IPS-20b (cell line): ENCODE measurements around the gene TUSC2.
"Not testable (repeated sequence)": the region's sequence is repeated elsewhere in the genome, so short reads cannot be mapped to it uniquely, and the experiment has no call there.

Experiments used
- H3K27ac ChIP-seq: one replicate; pipeline ENCODE4 v1.5.1; 2013; ENCODE audit warnings: low read length
- H3K27me3 ChIP-seq: 2 replicates; pipeline ENCODE4 v1.6.1; 2013; ENCODE audit warnings: mild to moderate bottlenecking, low read length, inconsistent platforms; ENCODE audit not compliant: insufficient read depth
- H3K36me3 ChIP-seq: 2 replicates; pipeline ENCODE4 v1.6.1; 2013; ENCODE audit warnings: low read depth, mild to moderate bottlenecking, inconsistent platforms, low read length, moderate library complexity; ENCODE audit not compliant: insufficient read depth
- H3K4me1 ChIP-seq: 2 replicates; pipeline ENCODE4 v1.6.1; 2013; ENCODE audit warnings: mild to moderate bottlenecking, control low read depth, inconsistent platforms, low read length, moderate library complexity; ENCODE audit not compliant: insufficient read depth
- H3K4me3 ChIP-seq: 2 replicates; pipeline ENCODE4 v1.5.1; 2013; ENCODE audit warnings: mild to moderate bottlenecking, low read length, inconsistent platforms
- H3K9ac ChIP-seq: 2 replicates; pipeline ENCODE4 v1.6.1; 2013; ENCODE audit warnings: low read depth, mild to moderate bottlenecking, inconsistent platforms, low read length, moderate library complexity
- H3K9me3 ChIP-seq: 2 replicates; pipeline ENCODE4 v1.6.1; 2013; ENCODE audit warnings: mild to moderate bottlenecking, low read depth, low read length, inconsistent platforms; ENCODE audit not compliant: insufficient read depth

Gene TUSC2

DNA sequence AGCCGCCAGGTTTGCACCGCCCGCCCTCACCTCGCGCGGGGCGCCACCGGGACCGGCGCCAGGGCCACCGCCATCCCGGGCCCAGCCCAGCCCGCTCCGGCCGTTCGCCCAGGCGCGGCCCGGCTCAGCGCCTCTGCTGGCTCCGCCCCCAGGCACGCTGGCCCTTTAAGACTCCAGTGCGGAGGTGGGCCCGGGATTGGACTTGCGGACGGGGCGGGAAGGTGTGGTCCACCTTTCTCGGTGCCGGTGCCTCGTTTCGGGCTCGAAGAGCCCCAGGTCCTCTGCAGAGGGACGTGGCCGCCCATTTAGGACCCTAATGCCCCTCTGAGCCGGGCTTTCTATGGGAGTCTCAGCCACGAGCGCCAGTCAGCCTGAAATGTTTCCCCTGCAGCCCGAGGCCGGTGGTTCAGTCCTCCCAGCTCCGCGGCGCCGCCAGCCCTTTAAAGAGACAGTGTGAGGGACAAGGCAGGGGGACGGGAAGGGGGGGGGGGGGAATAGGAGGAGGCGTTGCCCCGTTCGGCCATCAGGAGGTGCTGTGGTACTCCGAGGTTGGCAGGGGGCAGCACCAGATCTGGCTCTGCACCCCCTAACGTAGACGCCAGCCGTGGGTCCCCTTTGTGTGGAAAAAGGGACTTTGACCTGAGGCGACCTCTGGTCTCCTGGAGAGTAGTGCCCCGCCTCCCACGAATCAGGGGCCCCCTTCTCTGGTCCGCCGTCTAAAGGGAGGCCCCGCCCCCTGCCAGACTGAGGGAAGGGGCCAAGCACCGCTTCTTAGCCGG is 6.5 kb downstream of the TUSC2 start:
- peak overlapping the region; percentile 100 for H3K4me3 ChIP-seq
- H3K36me3 ChIP-seq, result peaks cover 51% of the 10 kb centered on the region
- peaks cover 7% of the 10 kb centered on the region for H3K4me1 ChIP-seq
- peak overlapping the region; percentile 91 for H3K27ac ChIP-seq
- H3K9ac ChIP-seq, result peak overlapping the region; percentile 99
- H3K9me3 ChIP-seq, result no peaks in the 10 kb centered on the region
- H3K27me3 ChIP-seq, result no peaks in the 10 kb centered on the region

DNA sequence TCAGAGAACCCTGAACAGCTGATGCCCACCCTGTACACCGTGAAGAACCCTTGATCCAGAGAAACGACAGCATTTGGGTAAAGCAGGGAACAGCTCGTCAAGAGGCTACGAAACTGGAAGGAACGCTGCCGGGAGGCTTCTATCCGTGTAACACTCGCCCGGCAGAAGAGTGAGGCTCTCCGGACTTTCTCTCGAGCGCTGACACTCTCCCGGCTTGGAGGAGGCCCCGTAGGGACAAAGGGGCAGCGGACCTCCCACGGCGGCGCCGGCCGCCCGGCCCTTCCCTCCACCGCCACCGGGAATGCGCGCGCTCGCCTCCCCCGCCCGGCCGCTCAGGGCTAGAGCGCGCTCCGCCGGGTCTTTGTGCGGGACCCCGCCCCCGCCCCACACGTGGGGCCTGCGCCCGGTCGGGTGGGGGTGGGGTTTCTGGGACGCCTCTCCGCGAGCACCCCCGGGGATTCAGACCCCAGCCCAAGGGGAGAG is 7.1 kb downstream of the TUSC2 start:
- H3K4me3 ChIP-seq, result peak overlapping the region; percentile 100
- H3K36me3 ChIP-seq, result peaks cover 54% of the 10 kb centered on the region
- no peaks in the 10 kb centered on the region for H3K27me3 ChIP-seq
- H3K27ac ChIP-seq, result peak overlapping the region; percentile 91
- H3K9me3 ChIP-seq, result no peaks in the 10 kb centered on the region
- peak overlapping the region; percentile 99 for H3K9ac ChIP-seq
- peaks cover 7% of the 10 kb centered on the region for H3K4me1 ChIP-seq

DNA sequence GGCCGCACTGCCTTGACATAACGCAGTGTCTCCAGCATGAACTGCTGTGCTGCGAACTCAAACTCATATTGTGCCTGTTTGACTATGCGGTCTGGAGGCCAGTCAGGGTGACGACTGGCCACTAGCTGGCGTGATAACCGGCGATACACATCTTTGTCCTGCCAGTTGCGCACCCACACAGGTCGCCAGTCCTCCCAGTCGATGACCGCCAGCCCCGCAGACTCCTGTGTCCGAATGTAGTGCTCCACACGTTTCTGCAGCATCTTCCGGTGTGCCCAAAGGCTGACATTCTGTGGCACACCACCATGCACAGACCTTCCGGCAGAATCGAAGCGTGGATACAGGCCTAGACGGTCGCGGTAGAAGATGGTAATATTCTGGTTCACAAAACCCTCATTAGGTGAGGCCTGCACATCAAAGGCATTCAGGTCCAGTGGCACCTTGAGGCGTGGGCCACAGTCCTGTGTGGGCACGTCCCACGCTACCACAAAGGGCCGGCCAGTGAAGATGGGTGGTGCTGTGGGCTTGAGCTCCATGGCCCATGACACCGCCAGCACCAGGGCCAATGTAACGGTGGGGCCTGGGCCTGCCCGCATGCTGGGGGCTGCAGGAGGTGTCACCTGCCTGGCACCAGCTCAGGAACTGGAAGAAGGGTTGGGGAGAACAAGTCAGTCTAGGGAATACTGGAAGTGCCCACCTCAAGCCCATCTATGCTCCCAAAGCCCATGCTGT is 8.0 kb downstream of the TUSC2 start:
- Histone ChIP-seq H3K4me1 (peaks cover 7% of the 10 kb centered on the region), H3K36me3 (peaks cover 51% of the 10 kb centered on the region), H3K9ac (peak overlapping the region; percentile 99), H3K27me3 (no peaks in the 10 kb centered on the region), H3K27ac (peak overlapping the region; percentile 82), H3K4me3 (peak overlapping the region; percentile 100), H3K9me3 (no peaks in the 10 kb centered on the region)

DNA sequence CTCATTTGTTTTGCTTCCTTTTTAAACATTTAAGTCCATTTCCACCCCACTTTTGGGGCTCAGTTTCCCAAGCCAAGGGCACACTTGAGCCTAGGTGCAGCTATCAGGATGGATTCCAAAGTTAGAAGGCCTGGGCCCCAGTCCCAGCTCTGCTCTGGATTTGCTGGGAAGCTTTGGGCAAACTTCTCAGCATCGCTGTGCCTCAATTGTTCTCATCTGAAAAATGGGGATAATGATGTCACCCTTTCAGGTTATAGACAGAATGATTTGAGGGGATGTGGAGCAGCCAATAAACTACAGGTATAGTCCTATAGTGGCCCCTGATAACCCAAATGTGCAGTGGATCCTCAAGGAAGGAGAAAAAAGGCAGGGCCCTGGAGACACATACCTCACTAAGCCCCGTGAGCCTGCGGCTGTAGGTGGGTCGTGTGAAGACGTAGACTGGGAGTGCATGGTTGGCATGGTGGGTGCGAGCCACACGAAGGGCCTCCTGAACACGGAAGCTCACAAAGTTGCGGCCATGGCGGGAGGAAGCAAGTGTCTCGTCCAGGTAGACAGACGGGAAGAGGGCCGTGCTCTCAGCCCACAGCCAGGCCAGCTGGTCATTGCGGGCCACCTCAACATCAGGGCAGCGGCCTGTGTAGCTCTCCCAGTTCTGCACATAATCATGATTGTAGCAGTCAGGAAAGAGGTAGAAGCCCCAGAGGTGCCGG is 8.7 kb downstream of the TUSC2 start:
- H3K27me3 ChIP-seq, result no peaks in the 10 kb centered on the region
- H3K27ac ChIP-seq, result no peak overlapping the region
- peak overlapping the region; percentile 100; the same call in 1 of the 2 replicates for H3K4me3 ChIP-seq
- H3K36me3 ChIP-seq, result peaks cover 48% of the 10 kb centered on the region
- no peaks in the 10 kb centered on the region for H3K9me3 ChIP-seq
- H3K9ac ChIP-seq, result no peak overlapping the region
- H3K4me1 ChIP-seq, result peaks cover 6% of the 10 kb centered on the region

DNA sequence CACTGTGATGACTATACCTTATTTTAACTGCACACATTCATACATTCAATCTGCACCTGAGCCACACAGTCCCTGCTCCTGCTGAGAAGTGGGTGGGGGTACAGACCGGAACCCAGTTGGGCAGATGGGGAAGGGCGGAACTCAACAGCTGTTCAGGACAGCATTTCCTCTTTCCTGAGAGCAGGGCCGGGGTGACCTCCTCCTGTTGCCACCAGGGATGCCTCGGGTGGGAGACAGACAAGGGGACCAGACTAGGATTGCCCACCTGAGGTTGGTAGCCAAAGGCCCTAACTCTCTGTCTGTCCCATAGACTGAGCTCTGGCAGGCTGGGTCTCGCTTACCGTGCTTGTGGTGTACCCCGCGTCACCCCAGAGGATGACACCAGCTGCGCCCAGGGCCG is 9.4 kb downstream of the TUSC2 start:
- Histone ChIP-seq H3K27ac (no peak overlapping the region), H3K4me1 (peaks cover 5% of the 10 kb centered on the region), H3K36me3 (peaks cover 45% of the 10 kb centered on the region), H3K9me3 (no peaks in the 10 kb centered on the region), H3K4me3 (no peak overlapping the region), H3K9ac (no peak overlapping the region), H3K27me3 (no peaks in the 10 kb centered on the region)

DNA sequence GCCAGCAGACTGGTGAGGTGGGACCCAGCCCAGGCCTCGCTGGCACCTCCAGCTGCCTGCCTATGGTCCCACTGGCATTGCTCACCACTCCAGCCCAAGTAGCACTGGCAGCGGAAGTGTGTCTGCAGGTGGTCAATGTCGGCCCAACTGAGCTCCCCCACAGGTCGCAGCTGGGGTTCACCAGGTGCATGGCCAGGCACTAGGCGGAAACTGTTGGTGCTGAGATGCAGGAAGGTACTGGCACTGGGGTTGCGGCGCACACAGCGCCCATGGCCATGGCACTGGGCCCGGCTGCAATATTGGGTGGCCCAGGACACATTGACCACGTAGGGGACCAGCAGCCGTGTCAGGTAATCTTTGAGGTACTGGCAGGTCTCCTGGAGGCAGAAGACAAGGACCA is 9.9 kb downstream of the TUSC2 start:
- peaks cover 4% of the 10 kb centered on the region for H3K4me1 ChIP-seq
- H3K9ac ChIP-seq, result no peak overlapping the region
- H3K4me3 ChIP-seq, result no peak overlapping the region
- H3K27me3 ChIP-seq, result no peaks in the 10 kb centered on the region
- H3K36me3 ChIP-seq, result peaks cover 45% of the 10 kb centered on the region
- H3K9me3 ChIP-seq, result no peaks in the 10 kb centered on the region
- no peak overlapping the region for H3K27ac ChIP-seq

DNA sequence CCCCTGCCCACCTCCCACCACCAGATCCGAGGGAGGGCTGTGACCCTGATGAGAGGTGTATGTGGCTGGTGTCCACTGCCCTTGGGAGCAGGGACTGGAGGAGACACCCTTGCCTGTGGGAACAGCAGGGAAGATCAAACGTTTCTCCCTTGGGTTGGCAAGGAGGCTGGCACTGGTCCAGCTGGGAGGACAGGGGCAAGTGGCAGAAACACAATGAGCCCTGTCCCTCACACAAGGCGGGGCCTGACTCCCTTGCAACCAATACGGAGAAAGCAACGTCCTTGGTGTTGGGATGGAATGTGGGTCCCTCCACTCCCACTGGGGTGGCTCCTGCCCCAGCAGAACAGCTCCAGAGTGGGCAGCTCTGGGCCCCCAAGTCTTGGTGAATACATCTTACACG is 10.7 kb downstream of the TUSC2 start:
- Histone ChIP-seq H3K27ac (no peak overlapping the region), H3K9ac (no peak overlapping the region), H3K36me3 (peaks cover 45% of the 10 kb centered on the region), H3K4me3 (no peak overlapping the region), H3K9me3 (no peaks in the 10 kb centered on the region), H3K27me3 (no peaks in the 10 kb centered on the region), H3K4me1 (no peaks in the 10 kb centered on the region; the same call in 1 of the 2 replicates)

DNA sequence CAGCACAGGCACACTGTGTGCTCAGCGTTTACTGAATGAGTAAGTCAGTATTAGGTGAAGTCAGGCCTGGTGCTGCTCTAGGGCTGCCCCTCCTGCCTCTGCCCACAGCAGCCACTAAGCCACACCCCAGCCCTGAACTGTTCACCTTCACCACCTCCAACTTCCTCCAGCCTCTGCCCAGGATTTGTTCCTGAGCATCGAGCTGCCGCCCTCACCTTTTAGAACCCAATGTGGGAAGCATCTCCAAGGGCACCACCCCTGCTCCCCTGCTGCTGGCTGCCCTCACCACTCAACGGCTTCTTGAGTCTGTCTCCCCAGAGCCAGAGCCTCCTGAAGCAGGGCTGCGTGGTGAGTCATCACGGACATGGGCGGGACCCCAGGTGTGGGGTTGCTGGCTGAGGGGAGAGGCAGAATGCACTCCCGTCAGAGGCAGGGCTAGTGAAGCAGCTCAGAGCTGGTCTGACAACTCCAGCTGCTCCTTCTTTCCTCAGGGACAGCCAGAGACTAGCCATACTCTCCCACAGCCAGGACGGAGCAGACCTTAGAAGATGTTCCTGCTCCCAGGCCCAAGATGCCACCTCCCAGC is 11.3 kb downstream of the TUSC2 start:
- H3K27me3 ChIP-seq, result no peaks in the 10 kb centered on the region
- H3K27ac ChIP-seq, result no peak overlapping the region
- H3K9me3 ChIP-seq, result no peaks in the 10 kb centered on the region
- H3K36me3 ChIP-seq, result peaks cover 45% of the 10 kb centered on the region
- no peaks in the 10 kb centered on the region; the same call in 1 of the 2 replicates for H3K4me1 ChIP-seq
- no peak overlapping the region for H3K9ac ChIP-seq
- no peak overlapping the region for H3K4me3 ChIP-seq

DNA sequence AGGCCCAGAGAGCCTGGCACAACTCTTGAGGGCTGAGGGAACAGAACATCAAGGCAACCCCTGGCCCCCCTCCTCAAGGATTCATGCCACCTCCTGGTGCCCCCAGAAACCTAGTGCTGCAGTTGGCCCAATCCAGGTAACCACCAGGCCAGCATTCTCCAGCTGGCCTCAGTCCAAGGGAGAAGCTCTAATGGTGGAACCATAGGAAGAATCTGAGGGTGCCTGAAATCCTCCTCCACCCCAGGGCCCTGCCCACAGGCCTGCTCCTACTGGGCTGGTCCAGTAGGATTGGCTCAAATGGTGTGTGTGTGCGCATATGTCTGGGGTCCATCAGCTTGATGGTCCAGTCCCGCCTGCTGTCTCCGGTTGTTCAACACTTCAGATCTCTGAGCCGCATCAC is 13.2 kb downstream of the TUSC2 start:
- no peak overlapping the region for H3K4me3 ChIP-seq
- peaks cover 4% of the 10 kb centered on the region; the same call in 1 of the 2 replicates for H3K9me3 ChIP-seq
- no peak overlapping the region for H3K27ac ChIP-seq
- H3K9ac ChIP-seq, result no peak overlapping the region
- no peaks in the 10 kb centered on the region for H3K27me3 ChIP-seq
- H3K4me1 ChIP-seq, result no peaks in the 10 kb centered on the region; the same call in 1 of the 2 replicates
- H3K36me3 ChIP-seq, result peaks cover 42% of the 10 kb centered on the region

DNA sequence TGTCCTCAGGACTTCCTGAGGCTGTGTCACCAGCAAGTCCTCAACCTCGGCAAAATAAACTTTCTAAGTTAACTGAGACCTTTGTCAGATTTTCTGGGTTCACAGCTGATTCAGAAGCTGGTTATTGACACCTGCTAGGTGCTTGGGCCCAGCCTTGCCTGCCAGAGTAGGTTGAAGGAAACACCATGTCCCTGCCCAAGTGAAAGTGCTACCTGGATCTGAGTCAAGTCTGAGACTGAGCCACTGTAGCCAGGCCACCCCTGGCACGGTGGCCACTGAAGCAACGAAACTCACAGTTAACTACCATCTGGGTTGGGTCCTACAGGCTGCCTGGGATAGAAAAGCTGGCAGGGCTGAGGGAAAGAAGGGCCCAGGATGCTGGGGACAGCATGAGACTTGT is 13.7 kb downstream of the TUSC2 start:
- no peaks in the 10 kb centered on the region; the same call in 1 of the 2 replicates for H3K4me1 ChIP-seq
- peaks cover 38% of the 10 kb centered on the region for H3K36me3 ChIP-seq
- no peak overlapping the region for H3K9ac ChIP-seq
- no peaks in the 10 kb centered on the region for H3K27me3 ChIP-seq
- no peak overlapping the region for H3K27ac ChIP-seq
- H3K4me3 ChIP-seq, result no peak overlapping the region
- H3K9me3 ChIP-seq, result peaks cover 8% of the 10 kb centered on the region; the same call in 1 of the 2 replicates

DNA sequence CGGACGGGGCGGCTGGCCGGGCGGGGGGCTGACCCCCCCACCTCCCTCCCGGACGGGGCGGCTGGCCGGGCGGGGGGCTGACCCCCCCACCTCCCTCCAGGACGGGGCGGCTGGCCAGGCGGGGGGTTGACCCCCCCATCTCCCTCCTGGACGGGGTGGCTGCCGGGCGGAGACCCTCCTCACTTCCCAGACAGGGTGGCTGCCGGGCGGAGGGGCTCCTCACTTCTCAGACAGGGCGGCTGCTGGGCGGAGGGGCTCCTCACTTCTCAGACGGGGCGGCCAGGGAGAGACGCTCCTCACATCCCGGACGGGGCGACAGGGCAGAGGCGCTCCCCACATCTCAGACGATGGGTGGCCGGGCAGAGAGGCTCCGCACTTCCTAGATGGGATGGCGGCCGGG is 16.0 kb downstream of the TUSC2 start:
- not testable (repeated sequence) for H3K4me3 ChIP-seq, H3K27ac ChIP-seq, H3K27me3 ChIP-seq, H3K9ac ChIP-seq, H3K4me1 ChIP-seq
- Histone ChIP-seq H3K9me3 (peaks cover 19% of the 10 kb centered on the region; the same call in 1 of the 2 replicates), H3K36me3 (peaks cover 15% of the 10 kb centered on the region)
